Muscle layer of duodenum (tissue), 2 donors: ENCODE data around the gene CFAP65.

ENCODE experiments used
- H3K27ac ChIP-seq: one replicate; pipeline ENCODE4 v1.7.0; 2013; ENCODE audit warnings: mild to moderate bottlenecking, low read length
- H3K27me3 ChIP-seq: one replicate; pipeline ENCODE4 v1.7.0; 2013; ENCODE audit warnings: low read depth, mild to moderate bottlenecking, control low read depth, low read length
- H3K36me3 ChIP-seq, 2 donors: one replicate each; pipeline ENCODE4 v1.7.0; 2013; ENCODE audit warnings: low read length in 2 of 2, control low read depth in 1 of 2, mild to moderate bottlenecking in 1 of 2; ENCODE audit not compliant: insufficient read depth in 2 of 2, control insufficient read depth in 1 of 2
- H3K4me1 ChIP-seq, 2 donors: one replicate each; pipeline ENCODE4 v1.7.0; 2013; ENCODE audit warnings: low read length in 2 of 2, mild to moderate bottlenecking in 2 of 2, control low read depth in 1 of 2, moderate library complexity in 1 of 2; ENCODE audit not compliant: insufficient read depth in 2 of 2, control insufficient read depth in 1 of 2
- H3K4me3 ChIP-seq, 2 donors: one replicate each; pipeline ENCODE4 v1.7.0; 2013; ENCODE audit warnings: low read length in 2 of 2, low read depth in 1 of 2, mild to moderate bottlenecking in 1 of 2
- H3K9me3 ChIP-seq, 2 donors: one replicate each; pipeline ENCODE4 v1.7.0; 2013; ENCODE audit warnings: low read length in 2 of 2, control low read depth in 1 of 2, mild to moderate bottlenecking in 1 of 2; ENCODE audit not compliant: control insufficient read depth in 1 of 2
- donor health status: healthy.

The CFAP65 gene

DNA sequence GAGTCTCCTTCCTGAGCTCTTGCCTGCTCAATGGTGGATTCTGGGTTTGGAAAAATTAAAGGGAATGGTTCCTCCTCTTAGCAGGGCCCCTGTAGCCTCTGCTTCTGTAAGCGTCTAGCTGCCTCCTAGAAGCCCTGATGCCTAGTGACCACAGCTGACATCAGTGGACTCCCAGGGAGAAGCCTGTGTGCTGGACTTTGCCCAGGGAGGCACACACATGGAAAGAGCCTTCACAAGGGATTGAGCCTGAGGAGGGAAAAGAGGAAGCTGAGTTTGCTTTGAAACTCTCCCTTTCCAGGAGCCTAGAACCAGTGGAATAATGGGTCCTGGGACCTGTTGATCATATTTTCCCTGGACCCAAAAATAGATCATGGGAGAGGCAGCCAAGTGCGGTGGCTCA is 1.4 kb upstream of the CFAP65 start:
- Histone ChIP-seq H3K27me3 (peaks cover 42% of the 10 kb centered on the region), H3K27ac (no peak overlapping the region), H3K4me1 (no peaks in the 10 kb centered on the region), H3K4me3 (no peak overlapping the region), H3K9me3 (no peaks in the 10 kb centered on the region), H3K36me3 (no peaks in the 10 kb centered on the region)

DNA sequence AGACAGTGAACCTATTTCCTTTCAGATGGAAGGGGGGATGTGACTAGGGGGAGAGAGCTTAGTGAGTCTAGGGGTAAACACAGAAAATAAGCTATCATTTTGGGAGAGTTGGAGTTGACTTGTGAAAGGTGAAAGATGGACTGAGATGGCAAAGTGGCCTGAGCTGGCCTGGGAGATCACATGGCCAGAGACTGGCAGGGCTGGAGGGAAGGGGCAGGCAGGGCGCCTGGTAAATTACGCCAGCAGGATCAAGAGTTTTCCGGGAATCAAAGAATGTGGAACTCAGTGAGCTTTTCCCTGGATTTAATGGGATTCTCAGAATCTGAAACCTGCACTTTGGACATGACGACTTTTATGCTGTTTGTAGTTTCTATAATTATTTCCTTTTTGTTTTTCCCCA is 841 bp upstream of the CFAP65 start:
- Histone ChIP-seq H3K4me3 (no peak overlapping the region), H3K36me3 (no peaks in the 10 kb centered on the region), H3K9me3 (no peaks in the 10 kb centered on the region), H3K4me1 (no peaks in the 10 kb centered on the region), H3K27ac (no peak overlapping the region), H3K27me3 (peaks cover 39% of the 10 kb centered on the region)

DNA sequence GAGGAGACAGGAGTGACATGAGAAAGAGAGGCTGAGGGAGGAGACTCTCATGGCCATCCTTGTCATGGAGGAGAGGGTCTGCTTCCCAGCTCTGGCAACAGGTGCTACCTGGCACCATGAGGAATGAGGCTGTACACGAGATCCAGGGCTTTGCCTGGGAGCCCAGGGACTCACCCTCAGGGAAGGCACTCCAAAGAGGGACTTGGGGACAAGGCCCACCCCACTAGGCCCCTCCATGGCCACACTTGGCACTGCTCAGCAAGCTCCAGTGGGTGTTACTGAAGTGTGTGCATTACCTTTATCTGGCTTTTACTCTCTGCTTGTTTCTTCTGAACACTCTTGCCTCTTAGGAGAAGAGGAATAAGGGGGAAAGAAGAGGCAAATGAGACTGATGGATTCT is 2.7 kb downstream of the CFAP65 start:
- Histone ChIP-seq H3K27me3 (peaks cover 31% of the 10 kb centered on the region), H3K4me1 (no peaks in the 10 kb centered on the region), H3K9me3 (no peaks in the 10 kb centered on the region), H3K4me3 (no peak overlapping the region), H3K36me3 (no peaks in the 10 kb centered on the region), H3K27ac (no peak overlapping the region)

DNA sequence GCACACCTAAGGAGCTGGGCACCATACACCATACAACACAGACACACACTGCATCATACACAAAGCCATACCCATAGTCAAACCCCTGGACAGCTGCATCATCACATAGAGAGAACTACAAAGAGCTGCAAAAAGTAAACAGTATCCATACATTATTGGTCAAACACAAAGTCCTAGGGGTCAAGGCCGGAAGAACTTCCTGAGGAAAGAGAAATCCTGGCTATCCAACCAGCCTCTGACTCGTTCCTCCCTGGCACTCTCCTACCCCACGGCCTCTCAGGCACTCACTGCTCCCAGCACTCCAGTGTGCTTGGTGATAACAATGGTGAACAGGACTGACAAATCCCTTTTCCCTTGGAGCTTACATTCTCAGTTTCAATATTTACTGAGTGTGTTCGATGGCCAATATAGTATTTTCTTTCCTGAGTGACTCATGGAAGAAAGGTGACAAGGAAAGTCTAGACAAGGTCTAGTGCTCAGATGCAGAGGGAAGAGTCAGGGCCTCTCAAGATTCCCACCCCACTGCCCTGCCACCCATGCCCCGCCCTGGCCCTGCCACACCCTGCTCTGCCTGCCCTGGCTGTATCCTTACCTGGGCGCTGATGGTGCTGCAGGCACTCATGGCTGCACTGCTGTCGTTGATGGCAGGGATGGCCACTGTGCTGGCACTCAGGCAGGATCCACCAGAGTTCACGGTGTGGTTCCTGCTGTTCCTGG is 3.4 kb downstream of the CFAP65 start:
- Histone ChIP-seq H3K27me3 (peaks cover 31% of the 10 kb centered on the region), H3K36me3 (no peaks in the 10 kb centered on the region), H3K27ac (no peak overlapping the region), H3K9me3 (no peaks in the 10 kb centered on the region), H3K4me3 (no peak overlapping the region), H3K4me1 (no peaks in the 10 kb centered on the region)

DNA sequence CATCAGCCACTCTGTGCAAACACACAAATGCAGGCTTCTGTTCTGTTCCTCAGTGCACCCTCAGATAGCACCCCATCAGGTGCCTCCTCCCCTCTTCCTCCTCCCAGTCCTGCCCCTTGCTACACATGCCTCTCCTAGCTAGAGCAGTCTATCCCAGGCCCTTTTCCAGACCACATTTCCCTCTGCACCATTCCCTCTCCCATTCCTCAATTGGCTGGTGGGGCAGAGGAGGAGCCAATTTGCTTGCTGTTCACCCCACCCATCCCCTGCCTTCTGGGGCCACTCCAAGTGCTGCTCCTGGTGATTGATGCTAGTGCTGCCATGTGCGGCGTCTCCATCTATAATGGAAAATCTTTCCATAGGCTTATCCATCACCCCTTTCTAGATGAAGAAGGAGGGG is 5.4 kb downstream of the CFAP65 start:
- Histone ChIP-seq H3K4me1 (no peaks in the 10 kb centered on the region), H3K9me3 (no peaks in the 10 kb centered on the region), H3K4me3 (no peak overlapping the region), H3K27me3 (peaks cover 18% of the 10 kb centered on the region), H3K36me3 (no peaks in the 10 kb centered on the region), H3K27ac (no peak overlapping the region)

DNA sequence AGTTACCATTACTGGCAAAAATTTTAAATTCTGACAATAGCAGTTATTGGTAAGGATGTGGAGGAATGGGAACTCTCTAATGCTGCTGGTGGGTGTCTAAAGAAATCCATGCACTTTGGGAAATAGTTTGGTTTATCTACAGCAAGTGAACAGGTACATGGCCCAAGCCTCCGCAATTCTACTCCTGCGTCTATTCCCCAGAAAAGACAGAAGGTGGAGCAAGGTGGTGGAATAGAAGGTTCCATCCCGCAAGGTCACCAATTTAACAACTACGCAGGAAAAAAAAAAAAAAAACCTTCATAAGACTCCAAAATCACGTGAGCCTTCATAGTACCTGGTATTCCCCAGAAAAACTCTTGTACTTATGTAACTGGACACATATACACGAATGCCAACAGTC is 6.5 kb downstream of the CFAP65 start:
- H3K4me1 ChIP-seq: no peaks in the 10 kb centered on the region
- H3K36me3 ChIP-seq: no peaks in the 10 kb centered on the region
- no peak overlapping the region for H3K4me3 ChIP-seq
- H3K27ac ChIP-seq: no peak overlapping the region
- H3K27me3 ChIP-seq: peaks cover 9% of the 10 kb centered on the region
- no peaks in the 10 kb centered on the region for H3K9me3 ChIP-seq

DNA sequence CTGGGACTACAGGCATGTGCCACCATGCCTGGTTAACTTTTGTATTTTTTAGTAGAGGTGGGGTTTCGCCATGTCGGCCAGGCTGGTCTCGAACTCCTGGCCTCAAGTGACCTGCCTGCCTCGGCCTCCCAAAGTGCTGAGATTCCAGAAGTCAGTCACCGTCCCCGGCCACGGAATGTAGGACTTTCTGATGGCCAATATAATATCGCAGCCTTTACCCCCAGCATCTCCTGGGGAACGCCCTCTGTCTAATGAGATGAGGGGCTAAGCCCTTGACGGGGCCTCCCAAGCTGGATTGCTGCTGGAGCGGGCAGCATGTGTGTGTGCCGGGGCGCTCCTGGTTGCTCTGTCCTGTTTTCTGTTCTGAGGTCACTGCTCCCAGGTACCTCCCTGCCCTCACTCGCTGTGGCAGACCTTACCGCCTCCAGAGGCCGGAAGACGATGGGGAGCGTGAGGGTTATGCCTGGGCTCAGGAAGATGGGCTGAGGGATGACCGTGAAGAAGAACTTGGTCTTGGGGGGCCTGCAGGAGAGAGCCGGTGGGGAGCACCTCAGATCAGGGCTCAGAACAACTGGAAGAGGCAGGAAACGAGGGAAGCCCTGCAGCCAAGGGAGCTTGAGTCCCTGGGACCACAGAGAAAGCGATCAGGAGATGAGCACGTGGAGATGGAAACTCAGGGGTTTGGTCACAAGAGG is 9.1 kb downstream of the CFAP65 start:
- no peaks in the 10 kb centered on the region for H3K4me1 ChIP-seq
- H3K27ac ChIP-seq: no peak overlapping the region
- no peaks in the 10 kb centered on the region for H3K36me3 ChIP-seq
- no peak overlapping the region for H3K4me3 ChIP-seq
- no peaks in the 10 kb centered on the region for H3K27me3 ChIP-seq
- H3K9me3 ChIP-seq: no peaks in the 10 kb centered on the region

DNA sequence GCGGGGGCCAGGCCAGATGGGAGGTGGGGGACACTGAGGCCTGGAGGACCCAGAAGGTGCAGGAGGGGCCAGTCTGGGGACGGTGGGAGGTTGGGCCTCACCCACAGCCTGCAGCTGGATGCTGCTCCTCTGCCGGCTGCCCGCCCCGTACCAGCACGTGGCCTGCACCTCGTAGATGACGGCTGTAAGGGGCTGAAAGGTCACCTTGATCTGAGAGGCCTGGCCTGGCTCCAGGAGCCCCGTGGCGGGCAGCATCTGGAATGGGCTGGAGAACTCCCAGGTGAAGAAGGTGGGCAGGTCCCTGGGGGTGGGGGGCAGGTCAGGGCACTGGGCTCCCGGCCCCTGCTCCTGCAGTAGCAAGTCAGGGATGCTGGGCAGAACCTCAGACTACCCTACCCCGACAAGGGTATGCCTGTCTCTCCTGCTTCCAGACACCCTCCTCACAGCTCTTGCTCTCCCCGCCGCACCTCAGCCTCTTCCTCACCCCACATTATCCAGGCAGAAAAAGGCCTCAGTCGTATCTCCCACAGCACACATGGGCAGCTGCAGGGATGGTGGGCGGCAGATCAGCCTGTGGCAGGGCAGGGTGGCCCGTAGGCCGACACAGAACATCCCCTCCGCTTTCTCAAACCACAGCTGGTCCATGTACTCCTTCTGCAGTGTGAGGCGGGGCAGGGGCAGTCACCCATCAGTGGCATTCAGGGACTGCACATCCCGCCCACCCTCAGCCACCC is 10.1 kb downstream of the CFAP65 start:
- no peaks in the 10 kb centered on the region for H3K36me3 ChIP-seq
- no peaks in the 10 kb centered on the region for H3K9me3 ChIP-seq
- no peaks in the 10 kb centered on the region for H3K27me3 ChIP-seq
- no peak overlapping the region for H3K4me3 ChIP-seq
- H3K4me1 ChIP-seq: no peaks in the 10 kb centered on the region
- H3K27ac ChIP-seq: no peak overlapping the region

DNA sequence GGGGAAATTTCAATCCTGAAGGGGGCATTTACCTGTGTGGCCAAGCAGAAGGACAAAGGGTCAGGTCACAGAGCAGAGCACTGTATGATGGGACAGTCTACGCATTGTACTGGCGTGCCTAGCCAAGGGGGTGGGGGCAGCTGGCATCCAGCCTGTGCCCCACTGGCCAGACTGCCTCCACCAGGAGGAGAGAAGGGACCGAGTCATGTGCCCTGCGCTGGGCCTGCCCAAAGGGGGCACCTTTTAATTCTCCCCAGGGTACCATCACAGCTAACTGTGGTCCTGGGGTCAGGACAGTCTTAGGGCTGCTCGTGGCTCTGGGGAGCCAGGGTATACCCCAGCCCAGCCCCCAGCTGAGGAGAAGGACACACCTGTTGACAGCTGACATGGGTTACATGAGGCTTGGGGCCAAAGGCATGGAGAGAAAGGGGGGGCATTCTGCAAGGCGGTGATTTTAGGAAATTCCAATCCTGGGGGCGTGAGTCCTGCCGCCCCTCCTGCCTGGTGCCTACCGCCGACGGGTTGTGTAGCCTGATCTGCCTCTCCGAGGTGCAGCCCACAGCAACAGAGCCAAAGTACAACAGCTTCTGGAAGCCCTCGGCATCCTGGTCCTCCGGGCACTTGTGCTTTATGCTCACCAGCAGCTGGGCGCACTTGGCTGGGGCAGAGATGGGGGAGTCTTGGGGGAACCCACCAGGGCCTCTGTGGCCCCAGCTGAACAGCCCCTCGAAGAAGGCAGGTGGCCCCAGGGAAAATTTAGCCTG is 11.0 kb downstream of the CFAP65 start:
- Histone ChIP-seq H3K27me3 (no peaks in the 10 kb centered on the region), H3K9me3 (no peaks in the 10 kb centered on the region), H3K4me1 (no peaks in the 10 kb centered on the region), H3K27ac (no peak overlapping the region), H3K36me3 (no peaks in the 10 kb centered on the region), H3K4me3 (no peak overlapping the region)

DNA sequence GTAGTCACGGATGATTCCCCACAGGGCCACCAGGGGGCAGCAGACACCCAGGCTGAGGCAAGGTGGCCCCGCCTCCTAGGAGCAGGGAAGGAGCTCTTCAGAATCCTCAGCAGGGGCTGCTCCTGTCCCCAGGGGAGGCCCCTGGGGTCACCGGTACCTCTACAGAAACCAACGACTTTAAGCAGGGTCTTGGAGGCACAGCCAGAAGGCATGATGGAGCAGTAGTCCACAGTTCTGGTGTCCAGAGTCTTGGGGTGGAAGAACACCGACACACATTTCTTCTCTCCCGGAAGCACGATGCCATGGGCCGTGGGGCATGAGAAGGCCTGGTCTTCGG is 11.5 kb downstream of the CFAP65 start:
- no peaks in the 10 kb centered on the region for H3K36me3 ChIP-seq
- H3K4me1 ChIP-seq: no peaks in the 10 kb centered on the region
- no peaks in the 10 kb centered on the region for H3K9me3 ChIP-seq
- no peaks in the 10 kb centered on the region for H3K27me3 ChIP-seq
- H3K4me3 ChIP-seq: no peak overlapping the region
- no peak overlapping the region for H3K27ac ChIP-seq
